Skin of body (tissue), 2 donors: ENCODE data around the gene SRRM2. TPM values are rescaled to one million over a fixed set of nuclear protein-coding genes. Genes with fewer than 3 reads are reported as not detected.

Experiments used
- DNase-seq: peaks from one replicate; lab custom pipeline; 2025; lab: John Stamatoyannopoulos, UW
- total RNA-seq: library from RNA; depleted of rRNA; stranded (reverse); fragments of >200 nt; gene quantifications from one replicate; pipeline ENCODE4 v1.2.3, GENCODE V29; 2014

The SRRM2 gene
- total RNA-seq, 1 donor from 2014 or later = 234 TPM

- no peak for DNase-seq
These were observed 14.5 kb upstream of the SRRM2 start for GRCh38 chr16:2737895-2738418.

GRCh38 chr16:2738615-2739014 is 13.8 kb upstream of the SRRM2 start:
- no peak for DNase-seq

- no peak for DNase-seq
These were observed 12.6 kb upstream of the SRRM2 start for GRCh38 chr16:2739625-2740430.

- no peak for DNase-seq
These were observed 12.0 kb upstream of the SRRM2 start for GRCh38 chr16:2740476-2740875.

- no peak for DNase-seq
These were observed 11.3 kb upstream of the SRRM2 start for GRCh38 chr16:2741168-2741567.

- DNase-seq = no peak
These were observed 10.0 kb upstream of the SRRM2 start for GRCh38 chr16:2742323-2743006.

- no peak for DNase-seq
These were observed 9.2 kb upstream of the SRRM2 start for GRCh38 chr16:2743007-2743810.

GRCh38 chr16:2744711-2745110 is 7.7 kb upstream of the SRRM2 start:
- DNase-seq = no peak

GRCh38 chr16:2745116-2745890 is 7.1 kb upstream of the SRRM2 start:
- no peak for DNase-seq

- DNase-seq = no peak
These were observed 6.5 kb upstream of the SRRM2 start for GRCh38 chr16:2745961-2746360.

GRCh38 chr16:2748757-2749455 is 3.5 kb upstream of the SRRM2 start:
- no peak for DNase-seq

- DNase-seq = no peak
These were observed 3.0 kb upstream of the SRRM2 start for GRCh38 chr16:2749476-2749875.

GRCh38 chr16:2749936-2750335 is 2.5 kb upstream of the SRRM2 start:
- DNase-seq = no peak

- no peak for DNase-seq
These were observed 832 bp upstream of the SRRM2 start for GRCh38 chr16:2751577-2752034.

- peak; percentile 65 for DNase-seq
These were observed 653 bp downstream of the SRRM2 start for GRCh38 chr16:2752850-2753732.

- DNase-seq = no peak
These were observed 1.2 kb downstream of the SRRM2 start for GRCh38 chr16:2753733-2754020.

- no peak for DNase-seq
These were observed 2.7 kb downstream of the SRRM2 start for GRCh38 chr16:2755158-2755557.

GRCh38 chr16:2756288-2757015 is 4.0 kb downstream of the SRRM2 start:
- no peak for DNase-seq

GRCh38 chr16:2757344-2757743 is 4.9 kb downstream of the SRRM2 start:
- DNase-seq = no peak
